Measurements from ENCODE around the gene APBB1. TPM values are rescaled to one million over a fixed set of nuclear protein-coding genes. Genes with fewer than 3 reads are reported as not detected.

Gene APBB1
- total RNA-seq = 100 to 1,000 TPM in 2 of 8 experiments, 10 to 100 TPM in 6; 21.1 to 131 (median 93.3) TPM

DNA sequence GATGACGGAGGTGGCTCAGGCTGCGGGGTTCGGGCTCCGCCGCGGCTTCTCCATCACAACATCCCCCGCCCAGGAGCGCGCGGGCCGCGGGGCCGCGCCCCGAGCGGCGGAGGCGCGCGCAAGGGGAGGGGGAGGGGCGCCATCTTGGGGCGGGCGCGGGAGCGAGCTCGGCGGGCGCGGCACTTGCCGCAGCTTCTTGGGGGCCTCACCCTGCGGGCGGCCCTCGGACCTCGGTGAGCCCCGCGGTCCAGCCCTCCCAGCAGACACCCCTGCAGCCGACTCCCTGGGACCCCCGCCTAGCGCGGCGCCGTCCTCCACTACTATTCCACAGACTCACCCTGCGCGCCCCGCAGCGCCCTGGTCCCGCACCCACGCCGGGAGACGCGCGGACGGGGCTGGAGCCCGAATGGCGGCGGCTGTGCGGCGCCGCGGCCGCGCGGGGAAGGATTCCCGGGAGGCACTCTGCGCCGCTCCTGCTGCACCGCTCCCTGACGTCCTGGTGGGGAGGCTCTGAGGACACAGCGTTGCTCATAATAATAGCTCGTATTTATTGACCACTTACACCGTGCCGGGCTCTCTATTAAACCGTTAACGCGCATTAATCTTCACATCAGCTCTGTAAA lies at the start of gene APBB1:
Gene APBB1, minus strand, starts transcription at position 86 of the 623 bp plus-strand sequence. CDS start 7,747 bp downstream, outside the sequence.
- ATAC-seq (replicated peaks in 6 of 8) = peak; percentile 84 to 90 (median 88)
- peak within 1 kb of the TSS; percentile 83 to 99 (median 95) for H3K4me3 ChIP-seq
- H3K4me1 ChIP-seq (replicated peaks in 1 of 2) = peaks cover 11 to 14% of the 10 kb centered on the region in 2 donors
- in situ Hi-C loops (cut with MboI; ENCODE audit: low pct_unique_long_range_greater_than_20kb in 2 of 9, low sequenced_read_pairs in 9 of 9, unreplicated experiment in 9 of 9) = no loop called here
- peak within 1 kb of the TSS; percentile 94 to 96 for H3K27ac ChIP-seq
- 0 to 10% (median 0%) methylated on average over 2 to 7 of the region's 75 CpGs; no CpG with 5 or more reads in 3 of the 10 experiments for WGBS, 10 experiments

DNA sequence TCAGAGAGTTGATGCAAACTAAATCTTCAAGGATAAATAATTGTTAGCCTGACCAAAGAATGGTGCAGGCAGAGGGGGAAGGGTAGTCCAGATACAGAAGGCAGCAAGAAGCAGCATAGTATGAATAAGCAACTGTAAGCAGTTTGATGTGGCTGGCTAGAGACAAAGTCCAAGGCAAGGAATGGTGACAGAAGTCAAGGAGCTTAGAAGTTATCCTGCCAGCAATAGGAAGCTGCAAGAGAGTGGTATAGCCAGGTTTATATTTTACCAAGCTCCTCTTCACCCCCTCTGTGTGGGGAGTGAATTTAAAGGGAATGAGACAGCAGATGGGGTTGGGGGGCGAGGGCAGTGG lies 40.2 kb upstream of the APBB1 start:
- ATAC-seq (replicated peaks in 6 of 8) = peak in 1 of 8 experiments; percentile 42
- no peak overlapping the region for H3K4me3 ChIP-seq
- H3K27ac ChIP-seq = no peak overlapping the region
- H3K4me1 ChIP-seq (replicated peaks in 1 of 2) = no peaks in the 10 kb centered on the region
- 43 to 100% (median 60%) methylated on average over 1 of the region's 1 CpG; no CpG with 5 or more reads in 5 of the 10 experiments for WGBS, 10 experiments
- in situ Hi-C loops (cut with MboI; ENCODE audit: low pct_unique_long_range_greater_than_20kb in 2 of 9, low sequenced_read_pairs in 9 of 9, unreplicated experiment in 9 of 9) = no loop called here

DNA sequence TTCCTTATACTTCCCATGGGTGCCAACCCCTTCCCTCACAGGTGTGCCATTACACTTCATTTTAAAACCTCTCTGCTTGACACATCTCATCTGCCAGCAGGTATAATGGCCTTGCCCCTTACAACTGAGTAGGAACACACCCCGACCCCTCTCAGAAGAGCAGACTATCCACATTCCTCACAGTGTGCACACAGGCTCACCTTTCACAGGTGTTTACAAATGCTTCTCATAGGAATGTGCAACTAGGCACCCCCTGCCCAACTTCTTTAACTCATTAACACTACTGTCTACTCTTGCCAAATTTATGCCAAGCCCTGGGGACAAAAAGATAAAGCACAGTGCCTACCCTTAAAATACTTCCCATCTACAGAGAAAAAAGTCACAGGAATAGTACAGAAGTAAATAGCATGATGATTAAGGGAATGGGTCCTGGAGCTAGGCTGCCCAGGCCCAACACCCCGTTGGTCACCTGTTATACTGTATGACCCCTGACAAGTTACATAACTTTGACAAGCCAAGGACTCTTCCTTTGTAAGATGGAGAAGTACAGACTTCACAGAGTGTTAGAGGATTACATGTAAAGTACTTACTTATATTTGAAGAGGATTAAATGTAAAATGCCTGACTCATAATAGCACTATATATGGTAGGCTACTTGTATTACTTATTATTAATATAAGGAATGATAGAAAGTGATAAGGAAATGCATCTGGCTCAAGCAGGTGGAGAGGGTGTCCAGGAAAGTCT lies 39.6 kb upstream of the APBB1 start:
- peak in 1 of 8 experiments; percentile 83 for ATAC-seq (replicated peaks in 6 of 8)
- no peak overlapping the region for H3K4me3 ChIP-seq
- in situ Hi-C loops (cut with MboI; ENCODE audit: low pct_unique_long_range_greater_than_20kb in 2 of 9, low sequenced_read_pairs in 9 of 9, unreplicated experiment in 9 of 9) = no loop called here
- no peak overlapping the region for H3K27ac ChIP-seq
- 62 to 100% (median 77%) methylated on average over 1 to 2 of the region's 2 CpGs; no CpG with 5 or more reads in 5 of the 10 experiments for WGBS, 10 experiments
- H3K4me1 ChIP-seq (replicated peaks in 1 of 2) = no peaks in the 10 kb centered on the region

DNA sequence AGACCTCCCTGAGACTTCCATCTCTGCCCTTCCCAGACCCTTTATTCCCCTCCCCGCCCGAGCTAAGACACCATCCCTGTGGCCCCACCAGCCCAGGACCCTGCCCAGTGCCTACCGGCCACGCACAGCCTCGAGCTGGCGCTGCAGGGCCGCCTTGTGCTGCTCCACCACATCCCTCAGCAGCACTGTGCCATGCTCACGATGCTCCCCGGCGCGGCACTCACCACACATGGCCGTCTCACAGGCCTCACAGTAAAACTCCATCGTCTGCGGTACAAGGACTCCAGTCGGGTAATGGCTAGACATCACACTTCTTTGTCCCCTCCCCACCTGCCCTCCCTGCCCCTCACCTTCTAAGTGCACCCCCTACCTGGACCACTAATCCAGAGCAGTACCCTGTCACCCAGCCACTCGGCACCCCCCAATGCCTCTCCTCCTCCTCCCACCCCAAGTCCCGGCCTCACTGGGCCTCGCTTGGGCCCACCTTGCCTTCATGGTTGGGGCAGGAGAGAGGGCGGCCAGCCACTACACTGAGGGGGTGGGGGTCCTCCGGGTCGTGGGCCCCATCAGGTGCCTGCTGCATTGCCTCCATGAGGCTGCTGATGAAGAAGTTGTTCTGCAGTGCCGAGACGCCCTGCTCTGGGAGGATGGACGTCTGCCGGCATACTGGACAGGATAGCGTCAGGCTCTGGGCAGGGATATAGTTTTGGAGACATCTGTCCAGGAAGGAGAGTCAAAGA lies 38.9 kb upstream of the APBB1 start:
- no peaks in the 10 kb centered on the region for H3K4me1 ChIP-seq (replicated peaks in 1 of 2)
- 80% methylated on average over 1 to 4 of the region's 26 CpGs; no CpG with 5 or more reads in 7 of the 10 experiments for WGBS, 10 experiments
- in situ Hi-C loops (cut with MboI; ENCODE audit: low pct_unique_long_range_greater_than_20kb in 2 of 9, low sequenced_read_pairs in 9 of 9, unreplicated experiment in 9 of 9) = no loop called here
- no peak overlapping the region for H3K4me3 ChIP-seq
- ATAC-seq (replicated peaks in 6 of 8) = no peak
- no peak overlapping the region for H3K27ac ChIP-seq

- in situ Hi-C loops (cut with MboI; ENCODE audit: low pct_unique_long_range_greater_than_20kb in 2 of 9, low sequenced_read_pairs in 9 of 9, unreplicated experiment in 9 of 9) = no loop called here
- Histone ChIP-seq H3K27ac (no peak overlapping the region), H3K4me3 (no peak overlapping the region), H3K4me1 (replicated peaks in 1 of 2) (no peaks in the 10 kb centered on the region)
- ATAC-seq (replicated peaks in 6 of 8) = no peak
- WGBS, 10 experiments = 80 to 100% (median 95%) methylated on average over 2 to 16 of the region's 56 CpGs; no CpG with 5 or more reads in 2 of the 10 experiments
These were observed 37.6 kb upstream of the APBB1 start for GRCh38 chr11:6456361-6457073.

DNA sequence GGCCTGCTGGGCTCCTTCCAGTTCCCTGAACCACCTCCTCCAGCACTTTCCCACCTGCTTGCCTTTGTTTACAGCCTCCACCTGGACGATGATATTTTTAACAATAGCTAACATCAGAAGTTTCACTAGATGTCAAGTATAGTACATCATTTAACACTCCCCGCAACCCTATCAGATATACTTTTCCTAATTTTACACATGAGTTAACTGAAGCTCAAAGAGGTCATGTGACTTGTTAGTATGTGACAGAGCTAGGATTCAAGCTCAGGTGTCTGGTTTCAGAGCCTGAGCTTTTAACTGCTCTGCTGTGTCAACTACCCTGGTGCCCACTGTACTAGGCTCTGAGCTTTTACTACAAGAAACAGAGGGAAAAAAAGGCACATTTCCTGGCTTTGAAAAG lies 36.2 kb upstream of the APBB1 start:
- no peak overlapping the region for H3K27ac ChIP-seq
- 0 to 83% (median 57%) methylated on average over 1 to 2 of the region's 2 CpGs; no CpG with 5 or more reads in 3 of the 10 experiments for WGBS, 10 experiments
- no peak for ATAC-seq (replicated peaks in 6 of 8)
- no peaks in the 10 kb centered on the region for H3K4me1 ChIP-seq (replicated peaks in 1 of 2)
- no peak overlapping the region for H3K4me3 ChIP-seq
- in situ Hi-C loops (cut with MboI; ENCODE audit: low pct_unique_long_range_greater_than_20kb in 2 of 9, low sequenced_read_pairs in 9 of 9, unreplicated experiment in 9 of 9) = no loop called here

DNA sequence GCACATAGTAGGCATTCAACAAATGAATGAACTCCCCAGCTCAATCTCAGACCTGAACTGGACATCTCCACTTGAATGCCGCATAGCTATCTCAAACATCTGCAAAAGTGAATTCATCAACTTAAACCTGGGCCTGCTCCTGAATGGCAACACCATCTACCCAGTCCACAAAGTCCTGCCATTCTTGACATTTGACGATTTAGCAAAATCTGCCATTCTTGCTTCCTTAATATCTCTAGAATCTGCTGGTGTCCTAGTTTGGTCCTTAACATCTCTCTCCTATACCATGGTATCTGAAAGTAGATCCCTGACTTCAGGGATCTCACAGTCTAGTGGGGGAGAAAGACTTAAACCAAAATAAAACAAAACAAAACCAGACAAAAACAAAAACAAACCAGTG lies 34.3 kb upstream of the APBB1 start:
- in situ Hi-C loops (cut with MboI; ENCODE audit: low pct_unique_long_range_greater_than_20kb in 2 of 9, low sequenced_read_pairs in 9 of 9, unreplicated experiment in 9 of 9) = no loop called here
- ATAC-seq (replicated peaks in 6 of 8) = no peak
- no peaks in the 10 kb centered on the region for H3K4me1 ChIP-seq (replicated peaks in 1 of 2)
- H3K27ac ChIP-seq = no peak overlapping the region
- WGBS, 10 experiments = 86 to 100% (median 100%) methylated on average over 1 to 2 of the region's 2 CpGs; no CpG with 5 or more reads in 4 of the 10 experiments
- no peak overlapping the region for H3K4me3 ChIP-seq

DNA sequence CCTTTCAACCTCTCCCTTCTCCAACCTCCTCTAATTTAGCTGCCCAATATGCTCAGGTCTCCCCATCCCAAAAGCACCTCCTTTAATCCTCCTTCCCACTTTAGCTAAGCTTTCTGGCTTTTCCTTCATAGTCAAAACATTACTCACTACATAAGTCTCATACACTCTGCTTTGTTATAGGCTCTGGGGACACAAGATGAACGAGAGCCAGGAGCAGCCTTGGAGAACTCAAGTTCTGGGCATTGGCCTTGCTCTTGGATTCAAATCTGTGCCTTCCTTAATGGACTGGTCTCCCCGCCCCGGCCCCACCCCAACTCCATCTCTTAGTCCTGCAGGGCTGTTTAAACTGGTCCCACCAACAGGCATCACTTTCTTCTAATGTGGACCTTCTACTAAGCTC lies 33.3 kb upstream of the APBB1 start:
- H3K4me1 ChIP-seq (replicated peaks in 1 of 2) = no peaks in the 10 kb centered on the region
- in situ Hi-C loops (cut with MboI; ENCODE audit: low pct_unique_long_range_greater_than_20kb in 2 of 9, low sequenced_read_pairs in 9 of 9, unreplicated experiment in 9 of 9) = no loop called here
- 80 to 100% (median 80%) methylated on average over 1 to 3 of the region's 3 CpGs; no CpG with 5 or more reads in 7 of the 10 experiments for WGBS, 10 experiments
- ATAC-seq (replicated peaks in 6 of 8) = no peak
- H3K27ac ChIP-seq = no peak overlapping the region
- H3K4me3 ChIP-seq = no peak overlapping the region

DNA sequence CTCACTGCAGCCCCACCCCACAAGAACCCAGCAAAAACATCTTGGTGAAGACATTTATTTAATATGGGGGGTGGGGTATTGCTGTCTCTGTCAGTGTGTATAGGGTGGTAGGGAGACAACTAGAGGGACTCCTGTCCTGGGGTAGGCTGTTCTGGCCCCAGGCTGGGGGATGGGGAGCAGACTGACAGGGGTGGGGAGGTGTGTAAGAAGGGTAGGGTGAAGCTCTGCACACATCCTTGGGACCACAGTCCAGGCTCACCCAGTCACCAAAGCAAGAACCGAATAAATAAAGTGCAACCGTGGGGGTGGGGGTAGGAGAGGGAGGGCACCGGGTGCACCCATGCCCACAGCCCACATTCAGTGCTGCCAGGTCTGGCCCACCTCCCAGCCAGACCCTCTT lies 29.7 kb upstream of the APBB1 start:
- Histone ChIP-seq H3K4me3 (no peak overlapping the region), H3K27ac (no peak overlapping the region), H3K4me1 (replicated peaks in 1 of 2) (no peaks in the 10 kb centered on the region)
- no CpG with 5 or more reads among the region's 3 CpGs for WGBS, 10 experiments
- in situ Hi-C loops (cut with MboI; ENCODE audit: low pct_unique_long_range_greater_than_20kb in 2 of 9, low sequenced_read_pairs in 9 of 9, unreplicated experiment in 9 of 9) = no loop called here
- no peak for ATAC-seq (replicated peaks in 6 of 8)

DNA sequence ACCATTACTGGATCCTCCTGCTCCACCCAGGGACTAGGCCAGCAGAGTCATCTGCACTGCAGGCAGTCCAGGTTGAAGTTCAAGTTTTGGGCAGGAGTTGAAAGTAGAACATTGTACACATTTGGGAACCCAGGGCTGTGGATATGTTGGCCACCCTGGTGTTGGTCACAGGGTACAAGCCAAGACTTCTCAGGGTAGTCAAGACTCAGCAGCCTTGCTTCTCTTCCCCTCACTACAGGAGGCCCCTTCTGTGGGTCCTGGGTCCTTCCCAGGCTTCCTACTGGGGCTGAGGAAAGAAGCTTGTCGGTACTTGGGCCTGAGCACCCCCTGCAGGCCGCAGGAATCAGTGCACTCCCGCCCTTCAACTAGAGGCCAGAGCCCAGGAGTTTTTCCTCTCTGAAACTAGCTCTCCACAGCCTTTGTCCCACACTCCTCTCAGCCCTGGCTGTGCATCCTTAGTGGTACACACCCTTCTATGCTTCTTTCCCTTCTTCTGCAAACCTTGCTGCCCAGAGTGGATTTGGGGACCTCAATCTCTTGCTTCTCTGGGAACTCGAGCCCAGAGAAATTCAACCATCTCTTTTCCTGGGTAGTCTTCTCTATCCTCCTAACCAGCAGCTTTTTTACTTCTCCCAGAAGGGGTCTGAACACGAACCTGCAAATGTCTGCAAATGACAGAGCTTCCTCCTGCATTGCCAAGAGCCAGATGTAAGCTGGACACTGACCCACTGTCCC lies 24.5 kb upstream of the APBB1 start:
- H3K4me1 ChIP-seq (replicated peaks in 1 of 2) = no peaks in the 10 kb centered on the region
- in situ Hi-C loops (cut with MboI; ENCODE audit: low pct_unique_long_range_greater_than_20kb in 2 of 9, low sequenced_read_pairs in 9 of 9, unreplicated experiment in 9 of 9) = loop anchor here in 1 of 9 experiments (5.0 kb wide), 1 partner anchor 61 kb away; no protein-coding TSS in a partner anchor
- 11 to 80% (median 20%) methylated on average over 1 to 4 of the region's 5 CpGs; no CpG with 5 or more reads in 4 of the 10 experiments for WGBS, 10 experiments
- ATAC-seq (replicated peaks in 6 of 8) = peak; percentile 82 to 93 (median 86)
- no peak overlapping the region for H3K27ac ChIP-seq
- no peak overlapping the region for H3K4me3 ChIP-seq

DNA sequence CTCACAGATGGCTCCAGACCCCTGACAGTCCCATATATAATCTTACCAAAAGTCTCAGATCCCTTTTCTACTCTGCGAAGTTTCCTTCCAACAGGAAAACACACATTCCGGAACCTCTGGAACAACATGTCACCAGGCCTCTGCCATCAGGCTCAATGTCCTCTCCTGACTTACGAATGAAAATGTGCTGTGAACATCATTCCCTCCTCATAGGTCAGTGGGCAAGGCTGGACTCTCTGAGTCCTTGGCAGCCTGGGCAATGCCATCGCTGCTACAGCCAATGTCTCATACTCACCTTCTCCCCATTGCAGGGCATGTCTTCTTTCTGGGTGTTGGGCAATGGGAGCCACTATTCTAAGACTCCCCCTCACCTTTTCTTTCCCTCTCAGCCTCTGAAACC lies 23.5 kb upstream of the APBB1 start:
- no peaks in the 10 kb centered on the region for H3K4me1 ChIP-seq (replicated peaks in 1 of 2)
- in situ Hi-C loops (cut with MboI; ENCODE audit: low pct_unique_long_range_greater_than_20kb in 2 of 9, low sequenced_read_pairs in 9 of 9, unreplicated experiment in 9 of 9) = loop anchor here in 1 of 9 experiments (5.0 kb wide), 1 partner anchor 60 kb away; no protein-coding TSS in a partner anchor
- 60 to 100% (median 85%) methylated on average over 1 to 4 of the region's 4 CpGs; no CpG with 5 or more reads in 2 of the 10 experiments for WGBS, 10 experiments
- no peak for ATAC-seq (replicated peaks in 6 of 8)
- H3K4me3 ChIP-seq = no peak overlapping the region
- no peak overlapping the region for H3K27ac ChIP-seq

GRCh38 chr11:6440906-6441358 lies 22.0 kb upstream of the APBB1 start, which contains the start of gene HPX:
Gene HPX (minus strand): TSS chr11:6440987. CDS start chr11:6440963, 24 bp downstream.
- in situ Hi-C loops (cut with MboI; ENCODE audit: low pct_unique_long_range_greater_than_20kb in 2 of 9, low sequenced_read_pairs in 9 of 9, unreplicated experiment in 9 of 9) = loop anchor here in 1 of 9 experiments (5.0 kb wide), 1 partner anchor 59 kb away; no protein-coding TSS in a partner anchor
- H3K4me3 ChIP-seq = no peak within 1 kb of the TSS
- WGBS, 10 experiments = 33 to 100% (median 63%) methylated on average over 1 to 3 of the region's 3 CpGs; no CpG with 5 or more reads in 5 of the 10 experiments
- H3K27ac ChIP-seq = no peak within 1 kb of the TSS
- ATAC-seq (replicated peaks in 6 of 8) = peak in 1 of 8 experiments; percentile 70
- no peaks in the 10 kb centered on the region for H3K4me1 ChIP-seq (replicated peaks in 1 of 2)

All from motor neuron (in vitro differentiated cells).